Spleen (tissue), 11 donors: Measurements from ENCODE around the gene KIFBP. TPM values are rescaled to one million over a fixed set of nuclear protein-coding genes. Genes with fewer than 3 reads are reported as not detected.

ENCODE experiments used
- DNase-seq: peaks from one replicate; pipeline ENCODE4 v3.0.0-alpha.2; 2020
- H3K27ac ChIP-seq, 8 donors: fragments of 200-600 bp; sonication (generic) in 7 of 8; 1 replicate in 4 of 8; 2 replicates in 4 of 8; pipeline versions ENCODE4 v1.5.0 to v1.8.0; 2016 to 2021; ENCODE audit warnings: inconsistent platforms in 4 of 8, mild to moderate bottlenecking in 4 of 8, moderate library complexity in 1 of 8
- H3K27me3 ChIP-seq, 7 donors: fragments of 200-600 bp; sonication (generic) in 6 of 7; replicated peaks in 1 of 7; 1 replicate in 4 of 7; 2 replicates in 3 of 7; pipeline versions ENCODE4 v1.5.0 to v1.8.0; 2016 to 2021; ENCODE audit warnings: inconsistent platforms in 3 of 7, mild to moderate bottlenecking in 1 of 7
- H3K36me3 ChIP-seq, 6 donors: fragments of 200-600 bp; sonication (generic) in 5 of 6; 1 replicate in 4 of 6; 2 replicates in 2 of 6; pipeline versions ENCODE4 v1.5.0 to v1.8.0; 2016 to 2021; ENCODE audit warnings: inconsistent platforms in 2 of 6
- H3K4me1 ChIP-seq, 6 donors: fragments of 200-600 bp; sonication (generic) in 5 of 6; 1 replicate in 3 of 6; 2 replicates in 3 of 6; pipeline versions ENCODE4 v1.5.0 to v1.8.0; 2016 to 2021; ENCODE audit warnings: inconsistent platforms in 3 of 6
- H3K4me3 ChIP-seq, 8 donors: fragments of 200-600 bp; sonication (generic) in 7 of 8; 1 replicate in 4 of 8; 2 replicates in 4 of 8; pipeline versions ENCODE4 v1.5.0 to v1.8.0; 2016 to 2021; ENCODE audit warnings: inconsistent platforms in 4 of 8, mild to moderate bottlenecking in 4 of 8, moderate library complexity in 2 of 8
- H3K9me3 ChIP-seq, 8 donors: fragments of 200-600 bp; sonication (generic) in 7 of 8; 1 replicate in 4 of 8; 2 replicates in 4 of 8; pipeline versions ENCODE4 v1.5.0 to v1.8.0; 2016 to 2021; ENCODE audit warnings: inconsistent platforms in 4 of 8
- CTCF ChIP-seq, 11 experiments: fragments of 200-600 bp in 7 of 11; fragments of 450-650 bp in 4 of 11; sonication (generic) in 4 of 11; IDR thresholded peaks in 8 of 11; conservative IDR thresholded peaks in 3 of 11; 1 replicate in 7 of 11; 2 replicates in 4 of 11; pipeline versions ENCODE4 v1.4.0 to v1.8.0; 2016 to 2021; ENCODE audit warnings: antibody characterized with exemption in 11 of 11, inconsistent platforms in 4 of 11, mild to moderate bottlenecking in 1 of 11
- POLR2A ChIP-seq, 3 donors: fragments of 450-650 bp; IDR thresholded peaks; one replicate each; pipeline ENCODE4 v1.5.1; 2017; ENCODE audit warnings: antibody characterized with exemption in 3 of 3, mild to moderate bottlenecking in 1 of 3
- POLR2AphosphoS5 ChIP-seq, 3 donors: sonication (generic); formaldehyde crosslinking; IDR thresholded peaks; one replicate each; pipeline ENCODE4 v1.5.1; 2017; ENCODE audit warnings: antibody characterized with exemption in 3 of 3
- WGBS, 5 donors: extraction: QIAGEN DNeasy Blood & Tissue Kit in 3 of 5; methylation state at CpG; one replicate each; pipeline versions ENCODE4 v1.1.5 to v1.1.7; 2013 to 2018; 5-methylcytosine and 5-hydroxymethylcytosine counted together
- intact Hi-C: fragments of 100-400 bp; cut with DNase I; formaldehyde crosslinking; loops from one replicate; pipeline ENCODE4 v1.15.0; 2023; ENCODE audit warnings: low total_unique reads
- polyA plus RNA-seq, 3 donors: library from polyadenylated mRNA; stranded (reverse); fragments of 200-250 nt; gene quantifications; one replicate each; pipeline ENCODE4 v1.2.1, GENCODE V29; 2013
- total RNA-seq, 7 donors: library from RNA; depleted of rRNA in 3 of 7; stranded (reverse); fragments of >200 nt in 3 of 7; fragmentation: NEBNext Ultra II Directional in 4 of 7; extraction: Animal tissue kit (Norgen Biotek cat#: 25700) in 4 of 7; gene quantifications; one replicate each; pipeline versions ENCODE4 v1.1.0 to v1.2.1, GENCODE V29; 2016 to 2021
- donor health status: healthy with polysubstance abuse.
- donor health status: DM: no; HTN: no; CAD: no; lungs with moderate emphysema.
- donor health status: DM: no; HTN: no; CAD: no.
- donor health status: Bipolar disorder and iron deficiency.
- donor health status: healthy.
- donor health status: DM: no; HTN: no; CAD: no.
- donor health status: DM: yes; HTN: yes; CAD: no.

Gene KIFBP
- total and polyA plus RNA-seq, 10 donors: 7.3 to 20.1 (median 15.7) TPM

GRCh38 chr10:68954904-68955303, 33.7 kb upstream of the KIFBP start:
- no peak for DNase-seq
- intact Hi-C loops: no loop called here
- peak overlapping the region in 7 of 8 donors; percentile 67 to 99 (median 97) for H3K27ac ChIP-seq
- H3K36me3 ChIP-seq: peaks cover 0 to 28% (median 3%) of the 10 kb centered on the region in 6 donors
- TF ChIP-seq POLR2A (IDR thresholded peaks at IDR 0.05) (no peak), POLR2AphosphoS5 (IDR thresholded peaks at IDR 0.05) (no peak), CTCF (IDR thresholded peaks at IDR 0.05 in 8 of 11, conservative IDR thresholded peaks at IDR 0.05 in 3 of 11) (no peak)
- H3K4me1 ChIP-seq: peaks cover 18 to 45% (median 39%) of the 10 kb centered on the region in 6 donors
- no peaks in the 10 kb centered on the region for H3K9me3 ChIP-seq
- H3K4me3 ChIP-seq: peak overlapping the region in 7 of 8 donors; percentile 95 to 100 (median 100)
- no peaks in the 10 kb centered on the region for H3K27me3 ChIP-seq
- WGBS, 5 donors: 84 to 92% (median 91%) methylated on average over 12 of the region's 12 CpGs

GRCh38 chr10:68955355-68955831, 33.2 kb upstream of the KIFBP start:
- peaks cover 18 to 50% (median 43%) of the 10 kb centered on the region in 6 donors for H3K4me1 ChIP-seq
- TF ChIP-seq CTCF (IDR thresholded peaks at IDR 0.05 in 8 of 11, conservative IDR thresholded peaks at IDR 0.05 in 3 of 11): no peak
- no peak for TF ChIP-seq POLR2A (IDR thresholded peaks at IDR 0.05)
- TF ChIP-seq POLR2AphosphoS5 (IDR thresholded peaks at IDR 0.05): no peak
- no peaks in the 10 kb centered on the region for H3K9me3 ChIP-seq
- H3K27ac ChIP-seq: peak overlapping the region; percentile 67 to 99 (median 96)
- intact Hi-C loops: no loop called here
- H3K27me3 ChIP-seq: no peaks in the 10 kb centered on the region
- 2 to 7% (median 4%) methylated on average over 16 of the region's 16 CpGs for WGBS, 5 donors
- H3K4me3 ChIP-seq: peak overlapping the region; percentile 87 to 100 (median 100)
- peaks cover 0 to 28% (median 5%) of the 10 kb centered on the region in 6 donors for H3K36me3 ChIP-seq
- no peak for DNase-seq

- DNase-seq: peak; percentile 98
- no peaks in the 10 kb centered on the region for H3K9me3 ChIP-seq
- TF ChIP-seq CTCF (IDR thresholded peaks at IDR 0.05 in 8 of 11, conservative IDR thresholded peaks at IDR 0.05 in 3 of 11) (peak in 9 of 11 experiments; percentile 34 to 71 (median 66)), POLR2AphosphoS5 (IDR thresholded peaks at IDR 0.05) (peak; percentile 90 to 96 (median 93)), POLR2A (IDR thresholded peaks at IDR 0.05) (peak in 2 of 3 donors; percentile 47 to 64)
- peaks cover 0 to 28% (median 11%) of the 10 kb centered on the region in 6 donors for H3K36me3 ChIP-seq
- WGBS, 5 donors: 0% methylated on average over 45 to 53 of the region's 53 CpGs
- peaks cover 18 to 56% (median 48%) of the 10 kb centered on the region in 6 donors for H3K4me1 ChIP-seq
- intact Hi-C loops: no loop called here
- H3K27me3 ChIP-seq: no peaks in the 10 kb centered on the region
- peak within 1 kb of the TSS; percentile 67 to 99 (median 96) for H3K27ac ChIP-seq
- H3K4me3 ChIP-seq: peak within 1 kb of the TSS; percentile 87 to 100 (median 100)
Observed at GRCh38 chr10:68955832-68956532, 32.6 kb upstream of the KIFBP start, which contains the start of gene DDX21. Gene DDX21 (plus strand): TSS chr10:68956170. CDS start chr10:68956226, 56 bp downstream.

GRCh38 chr10:68957284-68957615, 31.4 kb upstream of the KIFBP start:
- WGBS, 5 donors: 36 to 48% (median 38%) methylated on average over 7 of the region's 7 CpGs
- Histone ChIP-seq H3K4me3 (peak overlapping the region; percentile 87 to 100 (median 100)), H3K27ac (peak overlapping the region; percentile 67 to 99 (median 96)), H3K9me3 (no peaks in the 10 kb centered on the region), H3K36me3 (peaks cover 0 to 38% (median 22%) of the 10 kb centered on the region in 6 donors), H3K27me3 (no peaks in the 10 kb centered on the region), H3K4me1 (peaks cover 18 to 68% (median 53%) of the 10 kb centered on the region in 6 donors)
- intact Hi-C loops: no loop called here
- no peak for DNase-seq
- TF ChIP-seq POLR2AphosphoS5 (IDR thresholded peaks at IDR 0.05) (no peak), POLR2A (IDR thresholded peaks at IDR 0.05) (no peak), CTCF (IDR thresholded peaks at IDR 0.05 in 8 of 11, conservative IDR thresholded peaks at IDR 0.05 in 3 of 11) (no peak)
